CD4-positive, alpha-beta T cell treated with Interferon alpha-2 for 1 hour (primary cell): ENCODE results near the gene ARHGDIA.
"Not testable (repeated sequence)": the region's sequence is repeated elsewhere in the genome, so short reads cannot be mapped to it uniquely, and the experiment has no call there.

Experiments used
- DNase-seq, 2 donors: peaks; one replicate each; pipeline ENCODE4 v3.0.0-alpha.2; 2020 to 2022

The ARHGDIA gene

GRCh38 chr17:81870981-81871386 is at the start of gene ARHGDIA:
Gene ARHGDIA, minus strand, starts transcription at chr17:81871337. Its CDS starts 1,407 bp downstream, at chr17:81869930.
- no peak for DNase-seq

DNA sequence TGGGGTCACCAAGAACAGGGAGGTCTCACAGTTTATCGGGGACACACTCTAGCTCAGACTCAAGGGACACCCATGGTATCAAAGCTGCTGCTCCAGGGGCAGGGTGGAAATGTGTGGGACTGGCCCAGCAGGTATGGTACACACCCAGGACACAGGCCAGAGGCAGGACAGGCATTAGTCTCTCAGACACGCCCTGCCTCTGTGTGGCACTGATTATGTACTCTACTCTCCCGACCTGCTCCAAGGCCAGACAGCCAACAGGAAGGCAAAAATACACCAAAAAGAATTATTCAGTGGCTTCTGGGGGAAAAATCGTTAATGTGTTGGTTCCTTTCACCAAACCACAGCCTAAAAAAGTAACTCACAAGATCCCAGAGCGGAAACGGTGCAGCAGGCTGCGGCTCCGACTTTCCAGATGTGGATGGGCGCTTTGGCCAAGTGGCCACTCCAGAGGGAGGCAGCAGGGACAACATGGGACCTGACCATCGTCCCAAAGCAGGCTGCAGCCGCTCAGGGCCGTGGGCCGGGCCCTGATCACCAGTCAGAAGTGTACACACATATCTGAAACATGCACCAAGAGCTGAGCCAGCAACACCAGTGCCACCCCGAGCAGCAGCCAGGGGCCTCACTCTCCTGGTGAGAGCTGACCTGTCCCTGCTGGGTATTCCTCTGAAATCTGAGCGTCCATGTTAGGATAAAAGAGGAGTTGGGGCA is 47.9 kb upstream of the ARHGDIA start:
- no peak for DNase-seq

DNA sequence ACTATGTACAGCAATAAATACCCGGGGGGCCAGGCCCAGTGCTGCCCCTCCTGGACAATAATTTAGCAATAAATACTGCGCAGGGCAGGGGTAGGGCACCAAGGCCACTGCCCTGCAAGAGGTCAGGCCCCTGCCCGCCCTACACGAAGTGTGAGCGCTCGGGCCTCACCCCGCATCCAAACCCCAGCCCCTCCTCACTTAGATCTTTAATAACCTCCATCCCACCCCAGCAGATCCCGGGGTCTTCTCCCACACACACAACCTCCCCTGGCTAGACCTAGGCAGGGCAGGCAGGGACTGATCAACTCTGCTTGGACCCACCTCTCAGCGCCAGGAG is 47.2 kb upstream of the ARHGDIA start:
- DNase-seq = not testable (repeated sequence)

- DNase-seq = peak; percentile 87 to 90
These were observed 46.6 kb upstream of the ARHGDIA start, which contains the start of gene SIRT7 for GRCh38 chr17:81917565-81918332. Gene SIRT7, minus strand, starts transcription at chr17:81918176. Its CDS starts 45 bp downstream, at chr17:81918131.

GRCh38 chr17:81916234-81917001 is 45.3 kb upstream of the ARHGDIA start:
- no peak for DNase-seq

- no peak for DNase-seq
These were observed 44.2 kb upstream of the ARHGDIA start for GRCh38 chr17:81915331-81915730.

DNA sequence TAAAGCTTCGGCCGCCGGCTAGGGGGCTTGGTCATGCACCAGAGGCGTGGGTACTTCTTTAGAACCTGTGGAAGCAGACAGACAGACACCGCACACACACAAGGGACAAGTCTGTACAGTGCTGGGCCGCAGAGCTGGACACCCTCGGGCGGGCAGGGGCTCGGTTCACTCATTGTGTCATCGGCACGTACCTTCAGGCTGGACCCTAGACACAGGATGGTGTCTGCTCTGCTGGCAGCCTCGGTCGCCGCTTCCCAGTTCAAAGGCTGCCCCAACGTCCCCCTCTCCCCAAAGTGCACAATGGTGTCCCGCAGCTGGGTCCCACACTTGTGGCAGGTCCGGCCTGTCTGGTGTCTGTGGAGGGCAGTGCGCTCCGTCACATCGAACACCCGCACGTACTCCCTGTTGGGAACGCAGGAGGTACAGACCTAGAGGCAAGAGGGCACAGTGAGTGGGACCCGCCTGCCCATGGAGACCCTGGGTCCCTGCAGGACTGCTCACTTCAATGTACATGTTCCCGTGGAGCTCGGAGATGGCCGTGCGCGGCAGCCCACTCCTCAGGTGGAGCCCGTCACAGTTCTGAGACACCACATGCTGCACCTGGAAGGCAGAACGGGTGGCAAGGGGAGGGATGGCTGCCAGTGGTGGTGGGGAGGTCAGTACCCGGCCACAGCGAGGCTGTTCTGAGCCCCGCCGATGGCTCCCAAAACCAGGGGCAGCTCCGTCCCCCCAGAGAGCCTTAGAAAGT is 43.1 kb upstream of the ARHGDIA start:
- no peak for DNase-seq

DNA sequence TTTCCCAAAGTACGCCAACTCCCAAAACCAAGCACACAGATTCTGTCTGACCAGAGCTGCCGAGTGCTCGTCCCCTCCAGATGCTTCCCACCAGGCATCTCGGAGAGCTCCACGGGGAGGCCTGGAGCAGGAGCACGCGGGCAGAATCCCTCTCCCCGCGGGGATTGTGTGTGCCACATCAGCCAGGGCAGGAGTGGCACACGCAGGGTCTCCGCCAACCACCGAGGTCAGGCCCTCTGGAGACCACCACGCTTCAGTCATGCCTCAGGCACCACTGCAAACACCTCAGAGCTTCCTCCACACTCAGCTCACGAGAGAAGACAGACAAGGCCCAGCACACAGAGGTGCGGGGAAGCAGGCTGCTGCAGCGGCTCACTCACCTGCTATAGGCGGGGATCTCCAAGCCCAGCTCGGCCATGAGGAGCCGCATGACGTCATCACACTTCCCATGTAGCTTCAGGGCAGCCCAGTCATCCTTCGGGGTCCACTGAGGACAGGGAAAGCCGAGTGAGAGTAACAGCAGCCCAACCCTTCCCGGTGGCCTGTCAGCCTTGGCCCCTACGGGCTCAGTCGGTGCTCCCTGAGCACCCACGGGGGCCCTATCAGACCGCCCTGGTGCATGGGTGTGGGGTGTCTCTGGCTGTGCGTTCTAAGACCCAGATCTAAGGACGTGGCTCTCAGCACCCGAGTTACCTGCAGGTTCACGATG is 42.4 kb upstream of the ARHGDIA start:
- no peak for DNase-seq

DNA sequence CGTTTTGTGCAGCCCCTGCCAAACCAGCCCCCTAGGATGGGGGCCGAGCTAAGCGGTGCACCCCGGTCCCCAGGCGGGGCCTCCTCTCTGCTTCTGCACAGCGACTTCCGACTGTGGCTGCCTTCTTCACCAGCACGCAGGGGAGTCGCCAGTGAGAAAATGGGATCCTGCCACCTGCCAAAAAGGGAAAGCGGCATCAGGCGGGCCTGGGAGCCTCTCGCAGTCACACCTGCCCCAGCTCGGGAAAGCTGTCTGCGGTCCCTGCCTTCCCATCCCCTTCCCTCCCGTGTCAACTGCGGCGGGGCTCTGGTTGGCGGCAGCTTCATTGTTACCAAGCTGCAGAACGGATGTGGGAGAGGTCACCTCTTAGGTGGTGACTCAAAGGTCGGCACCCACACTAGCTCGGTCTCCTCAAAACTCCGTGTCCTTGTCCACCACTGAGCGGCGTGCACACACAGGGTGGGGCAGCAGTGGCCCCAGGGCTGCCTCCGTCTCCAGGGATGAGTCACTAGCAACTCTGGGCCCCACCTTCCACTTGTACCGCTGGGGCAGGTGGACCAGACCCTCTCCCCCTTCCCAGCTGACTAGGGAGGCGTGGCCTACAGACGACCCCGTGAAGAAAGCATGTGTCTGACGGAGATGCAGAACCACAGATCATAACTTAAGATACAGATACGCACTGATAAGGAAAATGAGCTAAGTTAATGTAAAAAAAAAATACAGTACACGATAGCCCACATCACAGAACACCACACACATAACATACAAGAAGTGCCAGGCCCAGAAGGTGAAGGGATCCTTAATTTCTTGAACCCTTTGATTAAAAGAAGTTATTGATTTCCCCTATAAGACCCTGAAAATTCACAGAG is 41.5 kb upstream of the ARHGDIA start:
- DNase-seq = no peak

DNA sequence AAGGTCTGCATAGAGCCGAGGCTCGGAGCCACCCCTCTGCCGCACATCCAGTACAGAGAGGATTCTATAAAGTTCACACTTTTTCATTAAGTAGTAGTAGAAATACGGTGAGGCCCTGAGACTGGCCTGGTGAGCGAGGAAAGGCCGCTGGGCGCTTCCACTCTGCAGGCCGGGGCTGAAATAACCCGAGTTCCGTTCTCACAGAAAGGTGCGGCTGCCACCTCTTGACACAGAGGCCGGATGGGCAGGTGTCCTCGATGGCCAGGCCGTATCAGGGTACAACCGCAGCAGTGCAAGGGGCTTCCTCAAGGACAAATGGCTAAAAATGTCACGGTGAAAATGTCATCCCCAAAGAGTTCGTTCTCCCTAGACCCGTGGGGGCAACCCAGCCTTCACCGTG is 40.8 kb upstream of the ARHGDIA start:
- DNase-seq = no peak

GRCh38 chr17:81911277-81911961 is 40.3 kb upstream of the ARHGDIA start, which contains the start of gene PCYT2:
Gene PCYT2, minus strand, starts transcription at chr17:81911399. Its CDS starts 44 bp downstream, at chr17:81911355.
- DNase-seq = peak; percentile 92 to 95

GRCh38 chr17:81910840-81911276 is 39.7 kb upstream of the ARHGDIA start:
- DNase-seq = no peak

- DNase-seq = no peak
These were observed 39.1 kb upstream of the ARHGDIA start for GRCh38 chr17:81909966-81910839.

DNA sequence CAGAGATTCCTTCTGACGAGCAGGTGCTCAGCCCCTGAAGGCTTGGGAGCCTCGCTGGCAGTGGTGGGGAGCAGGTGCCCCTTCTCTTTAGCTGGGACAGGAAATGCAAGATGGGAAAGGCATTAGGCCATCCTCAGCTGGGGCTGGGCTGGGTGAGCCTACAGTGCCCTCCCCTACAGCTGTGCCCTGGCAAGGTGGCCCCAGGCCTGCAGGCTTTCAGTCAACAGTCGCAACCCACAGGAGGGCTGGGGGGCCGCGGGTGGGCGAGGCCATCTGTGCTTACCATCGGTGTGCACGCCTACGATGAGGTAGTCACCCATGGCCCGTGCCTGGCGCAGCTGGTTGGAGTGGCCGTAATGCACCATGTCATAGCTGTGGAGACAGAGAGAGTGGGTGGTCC is 38.1 kb upstream of the ARHGDIA start:
- DNase-seq = no peak

- DNase-seq = no peak
These were observed 37.7 kb upstream of the ARHGDIA start for GRCh38 chr17:81908793-81909192.

GRCh38 chr17:81907219-81908145 is 36.3 kb upstream of the ARHGDIA start:
- DNase-seq = no peak

- DNase-seq = no peak
These were observed 35.5 kb upstream of the ARHGDIA start for GRCh38 chr17:81906476-81907218.
